Natural killer cell (primary cell): ENCODE data around the gene CLDN4. TPM values are rescaled to one million over a fixed set of nuclear protein-coding genes. Genes with fewer than 3 reads are reported as not detected.
A peak's percentile ranks its signal among the peaks of the same experiment; 100 is the strongest.

Experiments
- ATAC-seq, 3 donors: fragments of 150-1000 bp in 2 of 3; fragments of 200-7000 bp in 1 of 3; cut with Tn5 transposase; 1 replicate in 1 of 3; 2 replicates in 2 of 3; pipeline ENCODE4 v1.10.0; 2021; ENCODE audit warnings: mild to moderate bottlenecking in 2 of 3, moderate library complexity in 2 of 3
- DNase-seq, 2 donors: peaks; one replicate each; pipeline versions ENCODE4 v3.0.0 to v3.0.0-alpha.2; 2013 to 2021; ENCODE audit warnings: mixed read lengths in 1 of 2
- H3K27ac ChIP-seq: one replicate; pipeline ENCODE4 v1.5.1; 2013; ENCODE audit warnings: mild to moderate bottlenecking, low read length
- H3K27me3 ChIP-seq: one replicate; pipeline ENCODE4 v1.6.1; 2013; ENCODE audit warnings: low read length; ENCODE audit not compliant: control insufficient read depth, insufficient read depth
- H3K36me3 ChIP-seq: one replicate; pipeline ENCODE4 v1.6.1; 2013; ENCODE audit warnings: low read length; ENCODE audit not compliant: control insufficient read depth, insufficient read depth
- H3K4me1 ChIP-seq: one replicate; pipeline ENCODE4 v1.6.1; 2013; ENCODE audit warnings: low read length; ENCODE audit not compliant: control insufficient read depth, insufficient read depth
- H3K4me3 ChIP-seq: one replicate; pipeline ENCODE4 v1.5.1; 2013; ENCODE audit warnings: low read length
- H3K9me3 ChIP-seq: one replicate; pipeline ENCODE4 v1.6.1; 2013; ENCODE audit warnings: low read length; ENCODE audit not compliant: control insufficient read depth, insufficient read depth
- H3K27ac Mint-ChIP-seq, 2 donors: one replicate each; pipeline ENCODE4 v1.8.0; 2022; ENCODE audit warnings: mild to moderate bottlenecking in 2 of 2, mixed read lengths in 2 of 2, moderate library complexity in 1 of 2
- H3K27me3 Mint-ChIP-seq, 2 donors: one replicate each; pipeline ENCODE4 v1.8.0; 2022; ENCODE audit warnings: low read depth in 2 of 2, mixed read lengths in 2 of 2
- H3K36me3 Mint-ChIP-seq: one replicate; pipeline ENCODE4 v1.8.0; 2022; ENCODE audit warnings: mixed read lengths
- H3K4me1 Mint-ChIP-seq, 2 donors: one replicate each; pipeline ENCODE4 v1.8.0; 2022; ENCODE audit warnings: mixed read lengths in 2 of 2
- H3K4me3 Mint-ChIP-seq: one replicate; pipeline ENCODE4 v1.8.0; 2022; ENCODE audit warnings: mild to moderate bottlenecking, moderate library complexity, mixed read lengths
- H3K9me3 Mint-ChIP-seq, 2 donors: one replicate each; pipeline ENCODE4 v1.8.0; 2022; ENCODE audit warnings: mixed read lengths in 2 of 2
- CTCF ChIP-seq: fragments of 200-600 bp; IDR thresholded peaks from one replicate; pipeline ENCODE4 v1.8.0; 2022; ENCODE audit warnings: antibody characterized with exemption
- WGBS: methylation state at CpG from one replicate; pipeline ENCODE4 v1.1.7; 2013; ENCODE audit warnings: missing lambda C conversion rate; ENCODE audit not compliant: insufficient coverage; 5-methylcytosine and 5-hydroxymethylcytosine counted together
- intact Hi-C: fragments of 100-400 bp; cut with micrococcal nuclease; formaldehyde crosslinking; loops from one replicate; pipeline ENCODE4 v1.14.2; 2022
- total RNA-seq, 4 donors: library from RNA; stranded (reverse); fragments of 120-200 nt in 1 of 4; gene quantifications; one replicate each; pipeline versions ENCODE4 v1.2.3 to v1.2.4, GENCODE V29; 2013 to 2022

Gene CLDN4
- total RNA-seq, 3 donors from 2014 or later (not counting 1 experiment from before 2014, with no cell fraction given), result 0.09 to 0.30 (median 0.20) TPM

DNA sequence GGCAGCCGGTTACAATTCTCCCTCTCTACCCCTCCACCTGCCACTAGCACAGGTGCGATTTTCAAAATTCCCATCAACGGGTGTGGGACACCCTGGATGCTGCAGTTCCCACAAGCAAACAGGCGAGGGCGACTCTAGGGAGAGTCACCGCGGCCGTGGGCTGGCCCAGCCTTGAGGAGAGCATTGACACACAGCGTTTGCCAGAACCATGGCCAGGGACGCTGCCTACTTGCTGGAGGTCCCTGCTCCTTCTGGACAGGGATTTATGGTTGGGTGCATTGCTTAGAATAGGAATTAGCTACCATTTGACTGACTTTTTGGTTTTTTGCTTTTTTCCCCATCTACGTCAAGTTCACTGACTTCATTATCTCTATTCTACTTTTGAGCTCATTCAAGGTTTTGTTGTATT, 19.0 kb upstream of the CLDN4 start:
- H3K36me3 ChIP-seq, result no peaks in the 10 kb centered on the region
- intact Hi-C loops, result loop anchor here (1.0 kb wide), 1 partner anchor 44 kb away; no protein-coding TSS in a partner anchor
- H3K4me3 ChIP-seq, result no peak overlapping the region
- Mint-ChIP-seq H3K4me3 (no peak overlapping the region), H3K36me3 (no peaks in the 10 kb centered on the region), H3K4me1 (no peaks in the 10 kb centered on the region), H3K27me3 (peaks cover 0 to 3% of the 10 kb centered on the region in 2 donors), H3K9me3 (no peaks in the 10 kb centered on the region), H3K27ac (no peak overlapping the region)
- H3K4me1 ChIP-seq, result no peaks in the 10 kb centered on the region
- DNase-seq (peak; percentile 33 to 68), ATAC-seq (peak; percentile 71 to 89 (median 85))
- no peaks in the 10 kb centered on the region for H3K27me3 ChIP-seq
- H3K27ac ChIP-seq, result no peak overlapping the region
- WGBS, result 10% methylated on average over 10 of the region's 11 CpGs
- H3K9me3 ChIP-seq, result no peaks in the 10 kb centered on the region
- TF ChIP-seq CTCF, result peak; percentile 64

DNA sequence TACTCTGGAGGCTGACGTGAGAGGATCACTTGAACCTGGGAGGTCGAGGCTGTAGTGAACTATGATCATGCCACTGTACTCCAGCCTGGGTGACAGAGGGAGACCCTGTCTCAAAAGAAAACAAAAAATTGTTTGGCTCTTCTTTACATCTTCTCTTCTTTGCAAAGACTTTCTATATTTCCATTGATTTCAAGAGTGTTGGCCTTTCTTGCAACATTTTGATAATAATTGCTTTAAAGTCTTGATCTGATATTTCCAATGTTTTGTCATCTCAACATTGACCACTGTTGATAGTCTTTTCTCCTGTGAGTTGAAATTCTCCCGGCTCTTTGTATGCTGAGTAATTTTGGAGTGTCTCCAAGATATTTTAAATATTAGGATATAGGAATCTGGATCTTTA, 17.8 kb upstream of the CLDN4 start:
- Histone ChIP-seq H3K36me3 (no peaks in the 10 kb centered on the region), H3K27me3 (no peaks in the 10 kb centered on the region), H3K9me3 (no peaks in the 10 kb centered on the region), H3K4me3 (no peak overlapping the region), H3K4me1 (no peaks in the 10 kb centered on the region), H3K27ac (no peak overlapping the region)
- Mint-ChIP-seq H3K27me3 (peaks cover 0 to 3% of the 10 kb centered on the region in 2 donors), H3K36me3 (no peaks in the 10 kb centered on the region), H3K27ac (no peak overlapping the region), H3K9me3 (no peaks in the 10 kb centered on the region), H3K4me1 (no peaks in the 10 kb centered on the region), H3K4me3 (no peak overlapping the region)
- ATAC-seq (no peak), DNase-seq (no peak)
- TF ChIP-seq CTCF, result no peak
- intact Hi-C loops, result no loop called here
- 89% methylated on average over 2 of the region's 3 CpGs for WGBS

GRCh38 chr7:73815436-73815835, 15.4 kb upstream of the CLDN4 start:
- Mint-ChIP-seq H3K36me3 (no peaks in the 10 kb centered on the region), H3K4me3 (no peak overlapping the region), H3K27ac (no peak overlapping the region), H3K9me3 (no peaks in the 10 kb centered on the region), H3K27me3 (peaks cover 0 to 3% of the 10 kb centered on the region in 2 donors), H3K4me1 (no peaks in the 10 kb centered on the region)
- Histone ChIP-seq H3K4me3 (no peak overlapping the region), H3K4me1 (no peaks in the 10 kb centered on the region), H3K36me3 (no peaks in the 10 kb centered on the region), H3K9me3 (no peaks in the 10 kb centered on the region), H3K27me3 (no peaks in the 10 kb centered on the region), H3K27ac (no peak overlapping the region)
- DNase-seq (no peak), ATAC-seq (no peak)
- TF ChIP-seq CTCF, result no peak
- 82% methylated on average over 8 of the region's 8 CpGs for WGBS
- intact Hi-C loops, result no loop called here

- no peaks in the 10 kb centered on the region for H3K27me3 ChIP-seq
- intact Hi-C loops, result no loop called here
- peaks cover 0 to 6% of the 10 kb centered on the region in 2 donors for H3K27me3 Mint-ChIP-seq
- H3K4me3 ChIP-seq, result no peak overlapping the region
- TF ChIP-seq CTCF, result no peak
- DNase-seq (no peak), ATAC-seq (no peak)
- no peaks in the 10 kb centered on the region for H3K36me3 Mint-ChIP-seq
- no peak overlapping the region for H3K27ac Mint-ChIP-seq
- no peak overlapping the region for H3K4me3 Mint-ChIP-seq
- H3K9me3 Mint-ChIP-seq, result no peaks in the 10 kb centered on the region
- H3K4me1 ChIP-seq, result no peaks in the 10 kb centered on the region
- H3K36me3 ChIP-seq, result no peaks in the 10 kb centered on the region
- no peaks in the 10 kb centered on the region for H3K9me3 ChIP-seq
- no peak overlapping the region for H3K27ac ChIP-seq
- H3K4me1 Mint-ChIP-seq, result no peaks in the 10 kb centered on the region
- 91% methylated on average over 6 of the region's 6 CpGs for WGBS
These were observed 13.7 kb upstream of the CLDN4 start for GRCh38 chr7:73817121-73817520.
